Measurements from ENCODE around the gene SLC6A6.

SLC6A6 gene

GRCh38 chr3:14402304-14402811 lies at the start of gene SLC6A6:
Gene SLC6A6 (plus strand): TSS chr3:14402606. CDS start chr3:14443635, 41,029 bp downstream.
- peak; percentile 80 to 92 (median 86) for DNase-seq

DNA sequence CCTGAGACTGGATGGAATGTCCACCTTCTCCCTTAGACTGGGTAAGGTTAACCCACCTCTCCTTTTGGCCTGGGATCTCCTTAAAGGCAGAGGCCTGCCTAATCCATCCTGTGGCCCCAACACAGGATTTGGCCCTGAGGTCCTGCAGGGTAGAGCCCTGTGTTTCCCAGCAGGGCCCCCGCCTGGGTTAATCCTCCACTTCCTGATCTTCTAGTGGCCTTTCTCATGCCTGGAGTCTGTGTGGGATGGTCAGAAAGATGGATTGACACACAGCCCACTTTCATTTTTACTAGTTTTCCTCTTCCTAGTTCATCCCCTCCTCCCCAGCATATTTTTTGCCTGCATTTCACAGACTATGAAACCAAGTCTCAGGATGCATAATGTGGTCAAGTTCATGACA lies 48.9 kb upstream of the SLC6A6 start:
- no peak for DNase-seq

DNA sequence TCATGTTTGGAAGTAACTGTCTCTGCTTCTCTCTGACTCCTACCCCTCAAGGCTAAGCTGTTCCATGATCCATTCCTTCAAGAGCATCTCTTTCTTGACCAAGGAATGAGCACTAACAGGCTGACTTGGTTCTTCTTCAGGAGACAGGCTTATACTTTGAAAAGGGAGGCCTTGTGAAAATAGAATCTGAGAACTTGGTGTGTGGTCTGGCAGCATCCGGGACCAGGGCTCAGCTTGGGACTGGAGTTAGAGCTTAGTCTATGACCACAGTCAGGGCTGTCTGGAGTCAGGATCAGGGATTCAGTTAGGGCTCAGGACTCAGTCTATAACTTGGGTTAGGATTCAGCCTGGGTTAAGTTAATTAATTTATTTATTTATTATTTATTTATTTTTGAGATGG lies 44.9 kb upstream of the SLC6A6 start:
- DNase-seq, result no peak

- no peak for DNase-seq
Measured at GRCh38 chr3:14358426-14359211, 43.8 kb upstream of the SLC6A6 start.

DNA sequence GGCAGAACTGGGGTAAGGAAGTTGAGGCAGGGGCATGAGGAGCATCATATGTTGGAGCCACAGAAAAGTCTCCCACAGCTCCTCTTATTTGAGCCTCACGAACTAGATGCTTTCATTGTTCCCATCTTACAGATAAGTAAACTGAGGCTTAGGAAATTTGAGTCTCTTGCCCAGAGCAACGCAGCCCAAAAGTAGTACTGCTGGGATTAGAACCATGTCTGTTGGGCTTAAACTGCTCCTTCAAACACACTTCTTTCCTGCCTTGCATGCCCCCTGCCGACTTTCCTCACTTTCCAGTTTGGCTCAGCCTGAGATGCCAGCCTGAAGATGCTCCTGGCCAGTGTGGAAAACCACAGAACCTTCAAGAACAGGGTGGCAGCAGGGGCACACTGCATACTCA lies 43.1 kb upstream of the SLC6A6 start:
- DNase-seq, result no peak

- DNase-seq, result no peak
Measured at GRCh38 chr3:14360123-14360881, 42.1 kb upstream of the SLC6A6 start.

GRCh38 chr3:14361068-14361677 lies 41.2 kb upstream of the SLC6A6 start:
- DNase-seq, result no peak

DNA sequence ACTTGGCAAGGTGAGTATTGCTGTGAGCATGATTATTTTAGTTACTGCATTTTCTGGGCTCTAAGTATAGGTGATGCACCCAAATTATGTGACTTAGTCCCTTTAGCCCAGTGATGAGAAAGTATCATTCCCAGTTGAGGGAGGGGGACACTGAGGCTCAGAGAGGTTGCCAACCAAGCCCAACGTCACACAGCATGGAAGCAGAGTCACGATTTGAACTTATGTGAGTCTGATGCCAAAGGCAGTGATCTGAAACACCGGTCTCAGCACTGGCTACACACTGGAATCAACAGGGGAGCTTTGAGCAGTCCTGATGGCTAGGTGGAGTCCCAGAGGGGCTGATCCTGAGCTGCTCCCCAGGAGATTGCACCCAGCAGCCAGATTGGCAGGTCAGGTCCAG lies 39.5 kb upstream of the SLC6A6 start:
- DNase-seq, result no peak

- DNase-seq, result no peak
Measured at GRCh38 chr3:14363379-14363778, 39.0 kb upstream of the SLC6A6 start.

DNA sequence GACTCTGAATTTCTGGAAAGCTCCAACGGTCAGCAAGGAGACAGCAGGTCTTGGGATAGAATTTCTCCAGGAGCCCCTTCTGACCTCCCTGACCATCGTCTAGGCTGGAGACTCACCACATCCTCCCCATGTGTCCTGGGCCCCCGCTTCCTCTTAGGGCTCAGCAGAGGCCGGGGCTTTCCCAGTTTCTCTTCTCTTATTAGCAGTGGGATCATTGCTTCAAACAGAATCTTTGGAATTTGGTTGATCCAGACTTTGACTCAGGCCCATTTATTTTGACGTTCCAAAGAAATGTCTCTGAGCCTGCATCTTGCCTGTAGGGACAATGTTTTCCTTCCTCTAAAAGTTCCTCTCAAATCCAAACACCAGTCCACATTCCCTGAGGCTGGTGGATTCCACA lies 38.4 kb upstream of the SLC6A6 start:
- no peak for DNase-seq

DNA sequence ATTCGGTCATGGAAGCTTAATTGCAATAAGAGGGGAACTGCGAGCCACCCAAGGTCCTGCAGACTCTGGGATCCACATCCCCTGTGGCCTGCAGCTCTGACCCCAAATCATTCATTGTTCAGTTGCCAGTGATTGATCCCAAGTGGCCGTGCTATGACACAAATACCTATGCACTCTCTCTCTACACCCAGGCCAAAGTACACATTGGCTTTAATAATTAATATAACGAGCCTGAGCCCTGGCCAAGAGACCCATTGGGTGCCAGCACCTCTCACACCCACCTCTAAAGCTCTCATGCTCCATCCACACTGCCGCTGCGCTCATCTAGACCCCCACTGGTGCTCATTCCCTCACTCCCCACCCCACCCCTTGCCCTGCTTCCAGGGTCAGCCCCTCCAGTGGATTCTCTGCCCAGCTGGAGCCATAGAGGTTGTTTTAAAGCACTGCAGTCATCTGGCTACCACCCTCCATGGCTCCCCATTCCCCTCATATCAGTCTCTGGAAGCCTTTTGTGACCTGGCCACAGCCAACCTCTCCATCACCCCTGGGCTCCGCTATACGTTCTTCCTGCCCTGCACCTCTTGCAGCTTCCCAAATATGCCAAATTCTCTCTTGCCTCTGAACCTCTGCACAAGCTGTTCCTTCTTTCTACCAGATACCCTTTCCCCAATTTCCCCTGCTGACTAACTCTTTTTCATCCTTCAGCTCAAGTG lies 37.7 kb upstream of the SLC6A6 start:
- DNase-seq, result no peak

- no peak for DNase-seq
Measured at GRCh38 chr3:14366248-14366647, 36.2 kb upstream of the SLC6A6 start.

DNA sequence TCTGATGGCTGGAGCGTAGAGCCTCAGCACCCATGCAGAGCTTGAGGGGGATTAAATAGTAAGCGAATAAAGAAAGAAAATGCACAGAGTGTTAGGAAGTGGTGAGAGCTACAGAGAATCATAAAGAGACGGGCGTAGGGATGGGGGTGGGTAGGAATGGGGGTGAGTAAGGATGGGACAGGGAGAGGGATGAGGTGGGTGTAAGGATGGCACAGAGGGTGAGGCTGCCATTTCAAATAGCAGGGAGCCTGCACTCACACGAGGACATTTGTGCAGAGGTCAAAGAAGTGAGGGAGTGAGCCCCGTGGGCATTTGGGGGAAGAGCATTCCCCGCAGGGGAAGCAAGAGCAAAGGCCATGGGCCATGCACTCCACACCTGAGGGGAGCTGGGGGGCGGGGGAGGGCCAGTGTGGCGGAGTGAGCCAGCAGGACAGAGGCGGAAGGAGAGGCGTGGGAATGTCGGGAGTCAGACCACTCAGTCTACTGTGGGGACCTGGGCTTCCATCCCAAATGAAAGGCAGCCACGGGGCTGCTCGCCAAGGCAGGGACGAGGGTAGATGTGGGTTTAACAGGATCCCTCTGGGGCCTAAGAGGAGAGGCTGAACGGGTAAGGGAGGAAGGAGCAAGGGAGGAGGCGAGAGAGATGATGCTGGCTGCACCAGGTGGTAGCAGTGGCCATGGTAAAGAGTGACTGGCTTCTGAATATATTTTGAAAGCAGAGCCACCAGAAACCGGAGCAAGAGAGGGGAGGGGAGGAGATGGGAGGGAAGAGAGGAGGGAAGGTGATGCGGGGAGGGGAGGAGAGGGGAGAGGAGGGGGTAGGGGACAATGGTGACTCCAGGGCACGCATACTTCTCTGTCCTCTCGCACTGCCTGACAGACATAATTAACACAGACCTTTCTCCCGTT lies 35.2 kb upstream of the SLC6A6 start:
- no peak for DNase-seq

DNA sequence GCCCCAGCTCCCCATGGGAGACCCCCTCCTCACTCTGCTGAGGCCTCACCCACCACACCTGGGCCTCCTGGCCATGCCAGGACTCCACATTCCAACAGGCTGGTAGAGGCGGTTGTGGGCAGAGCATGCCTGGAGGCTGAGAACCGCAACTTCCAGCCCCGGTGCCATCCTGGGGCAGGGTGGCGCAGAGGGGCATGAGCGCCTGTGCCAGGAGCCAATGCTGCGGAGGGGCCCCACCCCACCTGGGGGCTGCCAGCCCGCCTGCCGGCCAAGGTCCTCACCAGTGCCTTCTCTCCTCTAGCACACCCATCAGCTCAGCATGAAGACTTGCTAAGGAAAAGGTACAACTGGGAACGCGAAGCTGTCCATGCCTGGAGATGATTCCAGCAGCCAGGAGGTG lies 34.3 kb upstream of the SLC6A6 start:
- no peak for DNase-seq

DNA sequence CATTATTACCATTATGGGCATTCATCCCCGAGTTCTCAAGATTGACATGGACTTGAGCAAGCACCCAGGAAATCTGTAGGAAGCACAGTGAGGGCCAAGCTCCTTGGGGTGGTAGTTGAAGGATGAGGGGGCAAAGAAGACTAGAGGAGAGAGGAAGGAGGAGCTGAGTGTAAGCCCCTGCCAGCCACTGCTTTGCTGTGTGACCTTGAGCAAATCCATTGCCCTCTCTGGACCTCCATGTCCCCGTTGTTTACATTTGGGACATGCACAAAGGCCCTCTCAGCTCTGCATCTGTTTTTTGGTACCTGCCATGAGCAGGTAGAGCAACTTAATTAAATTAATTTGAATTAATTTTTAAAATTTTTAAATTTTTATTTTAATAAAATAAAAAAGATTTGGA lies 33.5 kb upstream of the SLC6A6 start:
- no peak for DNase-seq

DNA sequence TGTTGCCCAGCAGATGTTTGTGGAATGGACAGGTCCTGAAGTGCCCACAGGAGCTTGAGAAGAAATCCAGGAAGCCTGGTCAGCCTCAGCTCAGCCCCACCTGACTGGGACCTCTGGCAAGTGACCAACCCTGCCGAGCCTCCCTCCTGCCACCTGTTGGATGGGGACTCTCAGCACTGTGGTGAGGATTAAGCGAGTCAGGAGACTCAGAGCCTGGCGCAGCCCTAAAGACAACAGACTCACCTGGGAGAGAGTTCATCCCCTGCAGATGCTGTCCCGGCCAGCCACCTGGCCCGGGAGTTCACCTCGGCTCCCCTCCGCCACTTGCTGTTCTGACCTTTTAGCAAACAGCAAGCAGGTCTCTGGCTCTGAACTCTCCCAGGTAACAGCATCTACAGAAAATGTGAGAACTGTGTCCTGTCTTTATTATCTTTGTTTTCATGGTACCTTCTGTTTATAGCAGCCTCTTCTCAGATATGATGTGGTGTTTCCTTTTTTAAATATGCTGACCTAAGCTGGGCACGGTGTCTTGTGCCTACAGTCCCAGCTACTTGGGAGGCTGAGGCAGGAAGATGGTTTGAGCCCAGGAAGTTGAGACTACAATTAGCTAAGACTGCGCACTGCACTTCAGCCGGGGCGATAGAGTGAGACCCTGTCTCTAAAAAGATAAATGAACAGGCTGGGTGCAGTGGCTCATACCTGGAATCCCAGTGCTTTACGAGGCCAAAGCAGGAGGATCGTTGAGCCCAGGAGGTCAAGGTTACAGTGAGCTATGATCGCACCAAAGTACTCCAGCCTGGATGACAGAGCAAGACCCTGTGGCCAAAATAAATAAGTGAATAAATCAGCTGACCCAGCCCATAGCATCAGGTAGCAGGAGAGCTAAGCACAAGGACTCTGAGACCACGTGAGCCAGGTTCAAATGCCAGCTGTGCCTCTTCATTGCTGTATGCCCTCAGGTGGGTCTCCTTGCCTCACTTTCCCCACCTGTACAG lies 32.4 kb upstream of the SLC6A6 start:
- no peak for DNase-seq

- no peak for DNase-seq
Measured at GRCh38 chr3:14370720-14371572, 31.5 kb upstream of the SLC6A6 start.

DNA sequence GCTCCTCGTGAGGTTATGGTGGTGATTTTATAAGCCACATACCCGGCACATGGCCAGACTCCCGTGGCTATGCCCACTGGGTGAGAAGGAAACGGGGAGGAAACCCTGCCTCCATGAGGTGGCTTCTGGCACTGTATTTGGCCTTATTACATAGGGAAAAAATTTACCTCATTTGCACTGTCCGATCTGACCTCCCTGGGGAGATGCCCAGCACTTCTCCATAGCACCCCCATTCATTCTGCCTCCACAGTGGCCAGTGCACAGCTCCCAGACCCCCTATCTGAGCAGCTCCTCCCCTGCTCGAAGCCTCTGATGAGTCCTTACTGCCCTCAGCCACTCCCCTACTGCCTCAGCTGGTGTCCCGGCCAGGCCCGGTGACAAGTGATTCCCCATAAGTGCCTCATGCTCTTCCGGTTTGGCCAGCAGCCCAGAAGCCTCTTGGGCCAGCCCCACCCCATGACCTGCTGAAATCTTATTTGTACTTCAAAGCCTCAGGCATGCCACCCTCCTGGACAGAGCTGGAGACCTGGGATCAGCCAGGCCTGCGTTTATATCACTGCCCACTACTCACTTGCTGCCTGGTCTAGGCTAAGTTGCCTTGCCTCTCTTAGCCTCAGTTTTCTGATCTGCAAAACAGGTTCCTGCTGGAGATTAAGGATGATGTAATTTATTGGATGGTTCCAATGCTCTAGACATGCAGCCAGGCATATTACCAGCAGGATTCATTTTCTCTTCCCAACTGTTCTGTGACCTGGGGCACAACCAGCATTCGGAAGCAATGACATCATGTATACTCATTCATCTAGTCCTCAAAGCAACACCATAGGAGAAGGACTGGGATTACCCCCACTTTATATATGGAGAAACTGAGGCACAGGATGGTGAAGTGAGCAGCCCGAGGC lies 30.6 kb upstream of the SLC6A6 start:
- DNase-seq, result no peak

DNA sequence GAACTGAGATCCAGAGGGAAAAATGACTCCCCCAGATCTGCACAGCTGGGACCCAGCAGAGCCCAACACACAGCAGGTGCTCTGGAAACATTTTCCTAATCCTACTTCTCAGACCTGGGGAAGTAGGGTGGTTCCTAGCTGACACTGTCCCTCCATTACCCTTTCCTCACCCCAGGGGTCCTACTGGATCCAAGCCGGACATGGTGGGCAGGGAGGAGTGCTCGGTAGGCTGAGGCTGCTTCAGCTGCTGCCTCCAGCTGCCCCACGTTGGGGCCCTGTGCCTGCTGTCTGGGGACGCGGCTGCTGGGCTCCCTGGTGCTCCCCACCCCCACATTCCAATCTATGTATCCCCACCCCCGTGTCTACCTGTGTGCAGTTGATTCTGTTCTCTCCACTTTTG lies 29.8 kb upstream of the SLC6A6 start:
- no peak for DNase-seq
